Neural cell (in vitro differentiated cells): ENCODE data around the gene RASL11A.

Experiments
- CTCF ChIP-seq: fragments of 450-650 bp; IDR thresholded peaks from 2 replicates; pipeline ENCODE4 v1.5.1; 2014; ENCODE audit warnings: antibody characterized with exemption, mild to moderate bottlenecking, moderate library complexity; ENCODE audit not compliant: poor library complexity, severe bottlenecking
- EZH2 ChIP-seq: fragments of 200-600, 300-800 bp; shearing (Covaris generic), sonication (generic); IDR thresholded peaks from 2 replicates; pipeline ENCODE4 v1.6.1; 2014; ENCODE audit warnings: antibody characterized with exemption, low read length, borderline replicate concordance, mild to moderate bottlenecking; ENCODE audit not compliant: insufficient read depth, poor library complexity, severe bottlenecking
- POLR2AphosphoS5 ChIP-seq: IDR thresholded peaks from 2 replicates; pipeline ENCODE4 v1.6.1; 2012
- SMC3 ChIP-seq: fragments of 450-650 bp; conservative IDR thresholded peaks from 2 replicates; pipeline ENCODE4 v1.6.1; 2014; ENCODE audit warnings: antibody characterized with exemption, mild to moderate bottlenecking, moderate library complexity; ENCODE audit not compliant: poor library complexity
- TAF1 ChIP-seq: IDR thresholded peaks from 2 replicates; pipeline ENCODE4 v1.6.1; 2012; ENCODE audit warnings: low read depth

GRCh38 chr13:27250833-27251165, 19.8 kb upstream of the RASL11A start:
- no peak for TF ChIP-seq CTCF
- TF ChIP-seq POLR2AphosphoS5, result no peak
- TF ChIP-seq SMC3, result no peak
- no peak for TF ChIP-seq TAF1
- TF ChIP-seq EZH2, result no peak
